ENCODE results near the gene MRTFA.
"Not testable (repeated sequence)": the region's sequence is repeated elsewhere in the genome, so short reads cannot be mapped to it uniquely, and the experiment has no call there.

MRTFA gene

DNA sequence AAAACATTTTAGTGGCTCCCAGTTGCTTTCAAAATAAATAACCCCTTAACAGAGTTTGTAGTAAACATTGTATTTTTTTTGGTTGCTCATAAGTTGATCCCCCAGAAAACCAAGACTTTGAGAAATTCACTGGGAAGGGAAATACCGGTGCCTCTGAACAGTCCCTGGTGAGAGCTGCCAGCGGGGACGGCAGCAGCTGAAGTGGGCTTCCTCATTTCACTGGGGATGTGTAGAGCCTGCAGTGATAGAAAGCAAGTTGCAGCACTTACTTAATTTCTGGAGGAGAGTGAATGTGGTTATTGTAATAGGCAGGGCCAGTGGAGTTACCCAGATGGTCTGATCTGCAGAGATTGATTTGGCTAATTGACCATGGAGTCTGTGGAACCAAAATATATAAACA lies 24.2 kb upstream of the MRTFA start:
- DNase-seq (ENCODE audit: low read depth), result no peak
- TF ChIP-seq, protein P1, sequence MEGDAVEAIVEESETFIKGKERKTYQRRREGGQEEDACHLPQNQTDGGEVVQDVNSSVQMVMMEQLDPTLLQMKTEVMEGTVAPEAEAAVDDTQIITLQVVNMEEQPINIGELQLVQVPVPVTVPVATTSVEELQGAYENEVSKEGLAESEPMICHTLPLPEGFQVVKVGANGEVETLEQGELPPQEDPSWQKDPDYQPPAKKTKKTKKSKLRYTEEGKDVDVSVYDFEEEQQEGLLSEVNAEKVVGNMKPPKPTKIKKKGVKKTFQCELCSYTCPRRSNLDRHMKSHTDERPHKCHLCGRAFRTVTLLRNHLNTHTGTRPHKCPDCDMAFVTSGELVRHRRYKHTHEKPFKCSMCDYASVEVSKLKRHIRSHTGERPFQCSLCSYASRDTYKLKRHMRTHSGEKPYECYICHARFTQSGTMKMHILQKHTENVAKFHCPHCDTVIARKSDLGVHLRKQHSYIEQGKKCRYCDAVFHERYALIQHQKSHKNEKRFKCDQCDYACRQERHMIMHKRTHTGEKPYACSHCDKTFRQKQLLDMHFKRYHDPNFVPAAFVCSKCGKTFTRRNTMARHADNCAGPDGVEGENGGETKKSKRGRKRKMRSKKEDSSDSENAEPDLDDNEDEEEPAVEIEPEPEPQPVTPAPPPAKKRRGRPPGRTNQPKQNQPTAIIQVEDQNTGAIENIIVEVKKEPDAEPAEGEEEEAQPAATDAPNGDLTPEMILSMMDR (IDR thresholded peaks at IDR 0.05; ENCODE audit: control insufficient read depth, insufficient read depth, low read depth, low read length, missing control alignments), result no peak
- H3K4me3 ChIP-seq (ENCODE audit: control insufficient read depth, low read depth, low read length), result no peak overlapping the region

DNA sequence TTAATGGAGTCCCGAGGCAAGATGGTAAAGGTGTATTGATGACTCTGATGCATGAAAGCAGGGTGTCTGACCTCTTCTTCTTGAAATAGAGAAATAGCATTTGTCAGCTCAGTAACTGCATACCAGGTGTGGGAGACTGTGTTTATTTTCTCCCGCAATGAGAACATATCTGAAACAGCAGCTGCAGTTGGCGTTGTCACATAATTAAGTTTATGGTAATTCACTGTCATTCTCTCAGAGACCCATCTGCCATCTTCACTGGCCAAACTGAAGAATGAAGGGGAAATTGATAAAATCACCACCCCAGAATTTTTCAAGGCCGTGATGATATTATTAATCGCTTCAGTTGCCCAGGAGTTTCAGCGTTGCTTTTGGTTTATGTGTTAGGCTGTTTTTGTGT lies 22.6 kb upstream of the MRTFA start:
- DNase-seq (ENCODE audit: low read depth), result no peak
- TF ChIP-seq, protein P1 (IDR thresholded peaks at IDR 0.05; ENCODE audit: control insufficient read depth, insufficient read depth, low read depth, low read length, missing control alignments), result no peak
- no peak overlapping the region for H3K4me3 ChIP-seq (ENCODE audit: control insufficient read depth, low read depth, low read length)

DNA sequence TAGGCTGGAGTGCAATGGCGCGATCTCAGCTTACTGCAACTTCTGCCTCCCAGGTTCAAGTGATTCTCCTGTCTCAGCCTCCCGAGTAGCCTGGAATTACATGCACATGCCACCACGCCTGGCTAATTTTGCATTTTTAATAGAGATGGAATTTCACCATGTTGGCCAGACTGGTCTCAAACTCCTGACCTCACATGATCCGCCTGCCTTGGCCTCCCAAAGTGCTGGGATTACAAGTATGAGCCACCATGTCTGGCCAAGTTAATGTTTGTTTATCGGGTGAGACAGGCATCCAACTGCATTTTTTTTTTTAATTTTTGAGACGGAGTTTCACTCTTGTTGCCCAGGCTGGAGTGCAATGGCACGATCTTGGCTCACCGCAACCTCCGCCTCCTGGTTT lies 20.1 kb upstream of the MRTFA start:
- not testable (repeated sequence) for H3K4me3 ChIP-seq (ENCODE audit: control insufficient read depth, low read depth, low read length); DNase-seq (ENCODE audit: low read depth)

DNA sequence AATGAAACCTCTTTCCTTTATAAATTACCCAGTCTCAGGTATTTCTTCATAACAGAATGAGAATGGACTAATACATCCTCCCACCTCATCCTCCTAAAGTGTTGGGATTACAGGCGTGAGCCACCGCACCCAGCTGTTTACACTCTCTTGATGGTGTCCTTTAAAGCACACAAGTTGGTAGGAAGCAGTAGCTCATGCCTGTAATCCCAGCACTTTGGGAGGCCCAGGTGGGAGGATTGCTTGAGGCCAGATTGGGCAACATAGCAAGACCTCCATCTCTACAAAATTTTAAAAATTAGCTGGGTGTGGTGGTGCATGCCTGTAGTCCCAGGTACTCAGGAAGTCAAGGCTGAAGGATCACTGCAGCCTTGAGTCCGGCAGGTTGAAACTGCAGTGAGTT lies 19.4 kb upstream of the MRTFA start:
- H3K4me3 ChIP-seq (ENCODE audit: control insufficient read depth, low read depth, low read length); DNase-seq (ENCODE audit: low read depth): not testable (repeated sequence)

DNA sequence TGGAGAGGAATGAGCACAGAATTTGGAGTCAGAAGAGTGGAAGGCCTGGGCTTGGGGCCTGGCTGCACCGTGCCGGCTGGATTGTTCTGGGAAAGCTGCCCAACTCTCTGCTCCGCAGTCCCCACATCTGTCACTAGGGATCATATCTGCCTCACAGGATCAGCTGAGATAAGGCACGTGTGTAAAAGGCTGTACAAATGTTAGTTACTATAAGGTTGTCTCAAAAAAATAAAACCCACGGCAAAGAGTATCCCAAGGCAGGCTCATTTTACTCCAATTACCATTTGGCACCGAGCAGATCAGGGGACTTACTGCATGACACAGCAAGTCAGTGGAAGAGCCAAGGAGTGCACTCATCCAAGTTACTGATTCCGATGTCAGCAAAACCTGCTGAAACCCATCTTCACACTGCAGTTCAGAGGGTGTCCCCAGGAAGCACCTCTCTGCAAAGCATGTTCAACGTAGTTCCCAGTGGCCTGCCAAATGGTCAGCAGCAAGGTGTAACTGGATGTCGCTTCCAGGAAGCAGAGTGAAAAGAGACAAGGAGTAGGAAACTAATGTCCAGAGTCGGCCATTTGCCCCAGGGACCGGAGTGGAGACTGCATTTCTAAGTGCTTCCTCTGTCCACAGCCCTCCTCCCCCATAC lies 18.1 kb upstream of the MRTFA start:
- TF ChIP-seq, protein P1 (IDR thresholded peaks at IDR 0.05; ENCODE audit: control insufficient read depth, insufficient read depth, low read depth, low read length, missing control alignments), result peak; percentile 38
- H3K4me3 ChIP-seq (ENCODE audit: control insufficient read depth, low read depth, low read length), result no peak overlapping the region
- DNase-seq (ENCODE audit: low read depth), result peak; percentile 39

DNA sequence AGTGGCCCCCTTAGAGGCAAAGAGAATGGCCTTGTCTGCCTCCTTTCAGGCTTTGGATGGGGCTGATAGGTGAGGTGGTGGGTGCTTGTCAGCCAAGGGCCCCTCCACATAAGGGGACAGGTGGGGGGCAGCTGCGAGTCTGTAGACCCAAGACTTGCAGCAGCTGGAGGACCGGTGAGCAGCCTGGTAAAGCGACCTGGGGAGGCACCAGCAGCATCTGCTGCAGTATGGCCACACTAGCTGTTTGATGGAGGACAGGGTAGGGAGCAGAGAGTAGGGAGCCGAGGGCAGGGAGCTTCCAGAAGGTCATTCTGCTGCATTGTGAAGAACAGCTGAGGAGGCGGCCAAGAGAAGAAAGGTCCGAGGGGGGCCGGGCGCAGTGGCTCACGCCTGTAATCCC lies 16.8 kb upstream of the MRTFA start:
- no peak for DNase-seq (ENCODE audit: low read depth)
- no peak overlapping the region for H3K4me3 ChIP-seq (ENCODE audit: control insufficient read depth, low read depth, low read length)
- TF ChIP-seq, protein P1 (IDR thresholded peaks at IDR 0.05; ENCODE audit: control insufficient read depth, insufficient read depth, low read depth, low read length, missing control alignments), result no peak

DNA sequence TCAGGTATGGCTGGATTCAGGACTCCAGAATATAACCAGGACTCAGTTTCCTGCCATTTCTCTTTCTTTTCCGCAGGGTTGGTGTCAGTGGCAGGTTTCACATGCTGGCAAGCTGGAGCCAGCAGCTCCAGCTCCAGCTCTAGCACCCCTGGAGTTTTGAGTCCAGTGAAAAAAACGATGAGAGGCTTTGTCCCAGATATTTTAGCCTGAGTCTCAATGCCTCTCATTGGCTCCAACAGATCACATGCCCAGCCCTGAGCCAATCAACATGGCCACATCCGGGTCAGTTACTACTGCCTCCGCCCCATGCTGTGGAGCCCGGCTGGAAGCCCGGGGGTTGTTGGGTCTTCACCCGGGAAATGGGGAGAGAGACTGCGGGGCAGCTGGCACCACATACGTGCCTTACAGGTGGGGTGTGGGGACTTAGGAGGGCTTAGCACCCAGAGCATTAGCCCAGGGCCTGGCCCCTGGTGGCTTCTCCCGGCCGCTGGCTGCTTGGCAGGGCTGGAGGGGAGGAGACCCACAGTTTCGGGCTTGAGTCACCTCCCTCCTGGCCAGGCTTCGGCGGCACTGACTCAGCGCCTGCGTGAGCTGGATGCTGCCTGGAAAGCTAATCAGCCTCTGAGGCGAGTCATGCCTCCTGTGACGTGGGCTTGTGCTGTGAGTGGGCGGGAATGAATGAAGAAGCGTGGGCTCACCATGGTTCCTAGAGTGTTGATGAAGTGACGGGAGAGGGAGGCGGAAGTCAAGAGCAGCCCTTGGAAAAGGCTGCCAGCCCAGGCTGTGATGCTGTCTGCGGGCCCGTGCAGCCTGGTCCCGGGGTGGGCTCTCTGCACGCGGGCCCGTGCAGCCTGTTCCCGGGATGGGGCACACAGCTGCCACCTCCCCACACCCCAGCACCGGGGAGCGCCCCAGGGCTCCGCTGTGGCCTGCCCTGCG lies 15.3 kb upstream of the MRTFA start:
- TF ChIP-seq, protein P1 (IDR thresholded peaks at IDR 0.05; ENCODE audit: control insufficient read depth, insufficient read depth, low read depth, low read length, missing control alignments), result peak; percentile 6
- H3K4me3 ChIP-seq (ENCODE audit: control insufficient read depth, low read depth, low read length), result peak overlapping the region; percentile 62
- DNase-seq (ENCODE audit: low read depth), result peak; percentile 98
